Mesenchymal stem cell (in vitro differentiated cells and primary cell): ENCODE measurements around the gene IYD.
"Not testable (repeated sequence)": the region's sequence is repeated elsewhere in the genome, so short reads cannot be mapped to it uniquely, and the experiment has no call there.

ENCODE experiments used
- DNase-seq: peaks from one replicate; pipeline ENCODE4 v3.0.0-alpha.2; 2013
- H2AFZ ChIP-seq: one replicate; pipeline ENCODE4 v1.6.1; 2013; ENCODE audit warnings: low read depth, mild to moderate bottlenecking, control low read depth, inconsistent platforms, low read length, moderate library complexity
- H2AK5ac ChIP-seq: 2 replicates; pipeline ENCODE4 v1.6.1; 2013; ENCODE audit warnings: low read length, moderate library complexity, mild to moderate bottlenecking, inconsistent platforms; ENCODE audit not compliant: severe bottlenecking
- H2BK120ac ChIP-seq: one replicate; pipeline ENCODE4 v1.6.1; 2013; ENCODE audit warnings: low read depth, mild to moderate bottlenecking, inconsistent platforms, low read length, moderate library complexity
- H2BK12ac ChIP-seq, 2 experiments: one replicate each; pipeline ENCODE4 v1.6.1; 2013; ENCODE audit warnings: inconsistent platforms in 2 of 2, low read length in 2 of 2, mild to moderate bottlenecking in 2 of 2, moderate library complexity in 2 of 2, control low read depth in 1 of 2
- H2BK15ac ChIP-seq: one replicate; pipeline ENCODE4 v1.6.1; 2013; ENCODE audit warnings: mild to moderate bottlenecking, low read depth, inconsistent platforms; ENCODE audit not compliant: poor library complexity, severe bottlenecking
- H2BK5ac ChIP-seq: 2 replicates; pipeline ENCODE4 v1.6.1; 2013; ENCODE audit warnings: low read depth, mild to moderate bottlenecking, low read length, control low read depth, inconsistent platforms; ENCODE audit not compliant: poor library complexity, severe bottlenecking
- H3K14ac ChIP-seq, 2 experiments: one replicate each; pipeline ENCODE4 v1.6.1; 2013; ENCODE audit warnings: inconsistent platforms in 2 of 2, low read length in 2 of 2, control low read depth in 1 of 2, mild to moderate bottlenecking in 1 of 2, moderate library complexity in 1 of 2
- H3K18ac ChIP-seq, 2 experiments: one replicate each; pipeline ENCODE4 v1.6.1; 2013; ENCODE audit warnings: inconsistent platforms in 2 of 2, low read length in 2 of 2, control low read depth in 1 of 2, low read depth in 1 of 2, mild to moderate bottlenecking in 1 of 2
- H3K23ac ChIP-seq, 2 experiments: one replicate each; pipeline ENCODE4 v1.6.1; 2013; ENCODE audit warnings: inconsistent platforms in 2 of 2, low read length in 2 of 2, mild to moderate bottlenecking in 2 of 2, moderate library complexity in 2 of 2, control low read depth in 1 of 2
- H3K27ac ChIP-seq: 2 replicates; pipeline ENCODE4 v1.5.1; 2013; ENCODE audit warnings: mild to moderate bottlenecking, moderate library complexity, low read length, control low read depth, inconsistent platforms; ENCODE audit not compliant: poor library complexity, severe bottlenecking
- H3K27me3 ChIP-seq, 2 experiments: 2 replicates each; pipeline versions ENCODE4 v1.6.1 to v1.7.0; 2013; ENCODE audit warnings: low read length in 2 of 2, mild to moderate bottlenecking in 2 of 2, moderate library complexity in 2 of 2, control low read depth in 1 of 2, inconsistent platforms in 1 of 2; ENCODE audit not compliant: control insufficient read depth in 1 of 2, insufficient read depth in 1 of 2
- H3K36me3 ChIP-seq, 2 experiments: 2 replicates each; pipeline versions ENCODE4 v1.6.1 to v1.7.0; 2013; ENCODE audit warnings: low read length in 2 of 2, control low read depth in 1 of 2, inconsistent platforms in 1 of 2, low read depth in 1 of 2, mild to moderate bottlenecking in 1 of 2; ENCODE audit not compliant: insufficient read depth in 2 of 2, control insufficient read depth in 1 of 2
- H3K4ac ChIP-seq, 2 experiments: one replicate each; pipeline ENCODE4 v1.6.1; 2013; ENCODE audit warnings: inconsistent platforms in 2 of 2, low read length in 2 of 2, mild to moderate bottlenecking in 2 of 2, moderate library complexity in 2 of 2, control low read depth in 1 of 2, low read depth in 1 of 2
- H3K4me1 ChIP-seq: 2 replicates; pipeline ENCODE4 v1.6.1; 2013; ENCODE audit warnings: low read depth, low read length, control low read depth; ENCODE audit not compliant: control insufficient read depth, insufficient read depth
- H3K4me2 ChIP-seq: 2 replicates; pipeline ENCODE4 v1.6.1; 2013; ENCODE audit warnings: low read length, mild to moderate bottlenecking, inconsistent platforms; ENCODE audit not compliant: poor library complexity, severe bottlenecking
- H3K4me3 ChIP-seq, 2 experiments: 2 replicates each; pipeline versions ENCODE4 v1.5.1 to v1.7.0; 2013; ENCODE audit warnings: low read length in 2 of 2, mild to moderate bottlenecking in 2 of 2, control low read depth in 1 of 2, low read depth in 1 of 2; ENCODE audit not compliant: insufficient read depth in 1 of 2
- H3K79me1 ChIP-seq: replicated peaks from 2 replicates; pipeline ENCODE4 v1.6.1; 2013; ENCODE audit warnings: mild to moderate bottlenecking, control low read depth, low read length, inconsistent platforms; ENCODE audit not compliant: poor library complexity, severe bottlenecking
- H3K9ac ChIP-seq: 2 replicates; pipeline ENCODE4 v1.7.0; 2013; ENCODE audit warnings: mild to moderate bottlenecking, low read length, moderate library complexity
- H3K9me3 ChIP-seq: 2 replicates; pipeline ENCODE4 v1.7.0; 2013; ENCODE audit warnings: mild to moderate bottlenecking, low read length; ENCODE audit not compliant: control insufficient read depth
- H4K8ac ChIP-seq: one replicate; pipeline ENCODE4 v1.6.1; 2013; ENCODE audit warnings: inconsistent platforms, mild to moderate bottlenecking, low read length, moderate library complexity
- H4K91ac ChIP-seq: one replicate; pipeline ENCODE4 v1.6.1; 2013; ENCODE audit warnings: mild to moderate bottlenecking, low read length, inconsistent platforms
- WGBS: methylation state at CpG from one replicate; pipeline ENCODE4 v1.1.7; 2013; ENCODE audit warnings: mixed read lengths; 5-methylcytosine and 5-hydroxymethylcytosine counted together

IYD gene

DNA sequence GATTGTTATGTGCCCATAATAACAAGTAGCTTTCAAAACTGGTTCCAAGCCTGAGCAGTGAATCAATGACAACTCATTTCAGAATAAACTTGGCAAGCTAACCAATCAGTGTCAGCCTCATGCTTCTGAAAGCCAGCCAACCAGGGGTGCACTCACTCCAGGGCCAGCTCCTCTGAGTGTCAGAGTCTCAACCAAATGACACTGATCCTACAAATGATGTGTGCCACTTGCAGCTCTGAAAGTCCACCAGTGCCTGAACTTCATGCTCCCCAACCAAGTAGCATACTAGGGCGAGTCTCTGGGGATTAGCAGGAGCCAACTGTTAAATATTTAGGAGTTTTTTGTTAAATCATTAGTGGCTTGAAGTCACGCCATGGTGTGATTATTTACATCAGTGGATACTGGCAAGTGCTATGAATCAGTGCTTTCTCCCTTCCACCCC lies 4.5 kb downstream of the IYD start:
- no peak overlapping the region for H3K9ac ChIP-seq
- H3K4me1 ChIP-seq: peaks cover 6% of the 10 kb centered on the region
- H3K27me3 ChIP-seq: peaks cover 7 to 58% of the 10 kb centered on the region in 2 experiments
- no peaks in the 10 kb centered on the region for H3K79me1 ChIP-seq
- H3K9me3 ChIP-seq: no peaks in the 10 kb centered on the region
- H2BK120ac ChIP-seq: no peak overlapping the region
- no peak overlapping the region for H3K18ac ChIP-seq
- no peak overlapping the region for H3K23ac ChIP-seq
- no peak for DNase-seq
- no peak overlapping the region for H3K27ac ChIP-seq
- H2AK5ac ChIP-seq: no peak overlapping the region
- H2BK12ac ChIP-seq: no peak overlapping the region
- no peak overlapping the region for H4K8ac ChIP-seq
- H2BK5ac ChIP-seq: no peak overlapping the region
- no peak overlapping the region for H3K4me2 ChIP-seq
- no peak overlapping the region for H4K91ac ChIP-seq
- H3K4me3 ChIP-seq: no peak overlapping the region
- 100% methylated on average over 1 of the region's 2 CpGs for WGBS
- H3K4ac ChIP-seq: no peak overlapping the region
- no peaks in the 10 kb centered on the region for H3K36me3 ChIP-seq
- H2AFZ ChIP-seq: no peak overlapping the region
- H3K14ac ChIP-seq: no peak overlapping the region
- H2BK15ac ChIP-seq: no peak overlapping the region

DNA sequence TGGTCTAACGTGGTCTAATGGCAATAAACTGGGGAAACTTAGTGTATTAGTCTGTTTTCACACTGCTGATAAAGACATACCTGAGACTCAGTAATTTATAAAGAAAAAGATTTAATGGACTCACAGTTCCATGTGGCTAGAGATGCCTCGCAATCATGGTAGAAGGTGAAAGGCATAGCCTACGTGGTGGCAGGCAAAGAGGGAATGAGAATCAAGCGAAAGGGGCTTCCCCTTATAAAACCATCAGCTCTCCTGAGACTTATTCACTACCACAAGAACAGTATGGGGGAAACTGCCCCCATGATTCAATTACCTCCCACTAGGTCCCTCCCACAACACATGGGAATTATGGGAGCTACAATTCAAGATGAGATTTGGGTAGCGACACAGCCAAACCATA lies 5.5 kb downstream of the IYD start:
- H2BK5ac ChIP-seq, H3K79me1 ChIP-seq, H2BK120ac ChIP-seq, H3K4me2 ChIP-seq, DNase-seq, H4K8ac ChIP-seq, H3K23ac ChIP-seq, H3K9ac ChIP-seq, H3K18ac ChIP-seq, H2BK12ac ChIP-seq, H2AK5ac ChIP-seq, H2BK15ac ChIP-seq, H2AFZ ChIP-seq, H3K14ac ChIP-seq, H3K4ac ChIP-seq, H3K9me3 ChIP-seq, H3K4me3 ChIP-seq, H4K91ac ChIP-seq, H3K36me3 ChIP-seq, H3K27ac ChIP-seq, H3K4me1 ChIP-seq: not testable (repeated sequence)
- 50% methylated on average over 5 of the region's 5 CpGs for WGBS
- peaks cover 7 to 55% of the 10 kb centered on the region in 2 experiments for H3K27me3 ChIP-seq

DNA sequence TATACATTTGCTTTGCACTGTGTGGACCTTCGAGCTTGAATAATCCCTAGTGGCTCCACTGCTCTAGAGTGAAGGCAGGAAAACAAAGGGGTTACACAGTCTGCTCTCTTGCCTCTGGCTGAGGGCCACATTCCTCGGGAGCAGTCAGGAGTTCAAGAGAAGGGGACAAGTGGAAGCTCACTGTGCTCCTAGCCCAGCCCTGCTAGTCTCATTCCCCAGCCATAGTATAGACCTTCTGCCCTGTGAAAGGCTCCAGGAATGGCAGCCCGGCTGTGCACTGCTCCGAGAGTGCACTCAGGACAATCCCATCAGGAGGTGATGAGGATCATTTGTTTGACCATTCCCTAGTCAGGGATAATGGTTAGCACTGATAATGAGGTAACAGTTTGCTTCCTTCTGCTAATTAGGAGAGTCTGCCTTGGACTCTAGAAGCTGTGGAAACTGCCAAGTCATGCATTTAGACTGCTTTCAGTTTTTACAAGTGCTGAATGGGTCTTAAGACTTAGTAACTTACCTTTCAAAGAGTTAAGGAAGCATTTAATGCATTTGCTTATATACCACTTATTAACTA lies 8.5 kb downstream of the IYD start:
- H2BK5ac ChIP-seq: no peak overlapping the region
- no peak overlapping the region for H2BK15ac ChIP-seq
- no peak overlapping the region for H4K8ac ChIP-seq
- H2BK12ac ChIP-seq: no peak overlapping the region
- peak; percentile 3 for DNase-seq
- no peak overlapping the region for H2AFZ ChIP-seq
- H3K18ac ChIP-seq: no peak overlapping the region
- no peak overlapping the region for H4K91ac ChIP-seq
- no peak overlapping the region for H3K9ac ChIP-seq
- H3K4ac ChIP-seq: no peak overlapping the region
- H3K27ac ChIP-seq: no peak overlapping the region
- no peak overlapping the region for H3K4me2 ChIP-seq
- 58% methylated on average over 4 of the region's 4 CpGs for WGBS
- H3K4me1 ChIP-seq: peaks cover 3% of the 10 kb centered on the region
- no peaks in the 10 kb centered on the region for H3K79me1 ChIP-seq
- H3K4me3 ChIP-seq: no peak overlapping the region
- H3K14ac ChIP-seq: no peak overlapping the region
- no peak overlapping the region for H3K23ac ChIP-seq
- no peaks in the 10 kb centered on the region for H3K36me3 ChIP-seq
- peaks cover 7 to 30% of the 10 kb centered on the region in 2 experiments for H3K27me3 ChIP-seq
- no peak overlapping the region for H2AK5ac ChIP-seq
- no peak overlapping the region for H2BK120ac ChIP-seq
- H3K9me3 ChIP-seq: no peaks in the 10 kb centered on the region

DNA sequence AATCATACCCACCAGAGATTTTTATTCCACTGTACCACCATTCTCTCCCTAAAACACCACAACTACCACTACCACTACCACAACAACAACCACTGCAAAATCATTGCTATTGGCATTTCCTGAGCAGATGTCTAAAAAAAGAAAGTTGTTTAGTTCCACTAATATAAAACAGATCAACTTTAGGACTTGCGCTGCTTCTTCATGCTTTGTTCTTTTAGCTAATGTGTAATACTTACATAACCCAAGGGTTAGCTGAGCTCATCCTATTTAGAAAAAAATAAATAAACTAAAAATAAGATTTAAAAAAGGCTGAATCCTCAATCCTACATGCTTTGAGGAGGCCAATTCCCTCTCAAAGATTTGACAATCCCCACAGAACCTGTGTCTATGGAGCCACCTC lies 11.4 kb downstream of the IYD start:
- no peak overlapping the region for H2BK120ac ChIP-seq
- no peak overlapping the region for H2AK5ac ChIP-seq
- no peak overlapping the region for H3K4me2 ChIP-seq
- no peak overlapping the region for H4K91ac ChIP-seq
- no peak overlapping the region for H2BK5ac ChIP-seq
- H3K9me3 ChIP-seq: no peaks in the 10 kb centered on the region
- no peak overlapping the region for H3K27ac ChIP-seq
- no peaks in the 10 kb centered on the region for H3K36me3 ChIP-seq
- no peak overlapping the region for H3K14ac ChIP-seq
- H3K23ac ChIP-seq: no peak overlapping the region
- no peaks in the 10 kb centered on the region for H3K79me1 ChIP-seq
- no peak overlapping the region for H3K4me3 ChIP-seq
- no CpG with 5 or more reads among the region's 1 CpG for WGBS
- H2BK15ac ChIP-seq: no peak overlapping the region
- no peak for DNase-seq
- H3K4me1 ChIP-seq: peaks cover 3% of the 10 kb centered on the region
- H3K27me3 ChIP-seq: peaks cover 7 to 18% of the 10 kb centered on the region in 2 experiments
- H3K18ac ChIP-seq: no peak overlapping the region
- H4K8ac ChIP-seq: no peak overlapping the region
- no peak overlapping the region for H3K9ac ChIP-seq
- no peak overlapping the region for H3K4ac ChIP-seq
- no peak overlapping the region for H2AFZ ChIP-seq
- H2BK12ac ChIP-seq: no peak overlapping the region
